Tongue (tissue), 2 donors: Measurements from ENCODE around the gene POLR2H. TPM values are rescaled to one million over a fixed set of nuclear protein-coding genes. Genes with fewer than 3 reads are reported as not detected.
A peak's percentile ranks its signal among the peaks of the same experiment; 100 is the strongest.

Source experiments
- DNase-seq: peaks from one replicate; pipeline ENCODE4 v3.0.0-alpha.2; 2015
- total RNA-seq: library from RNA; depleted of rRNA; stranded (reverse); fragments of >200 nt; gene quantifications from one replicate; pipeline ENCODE4 v1.2.3, GENCODE V29; 2014

The POLR2H gene
- total RNA-seq: 81.0 TPM

DNA sequence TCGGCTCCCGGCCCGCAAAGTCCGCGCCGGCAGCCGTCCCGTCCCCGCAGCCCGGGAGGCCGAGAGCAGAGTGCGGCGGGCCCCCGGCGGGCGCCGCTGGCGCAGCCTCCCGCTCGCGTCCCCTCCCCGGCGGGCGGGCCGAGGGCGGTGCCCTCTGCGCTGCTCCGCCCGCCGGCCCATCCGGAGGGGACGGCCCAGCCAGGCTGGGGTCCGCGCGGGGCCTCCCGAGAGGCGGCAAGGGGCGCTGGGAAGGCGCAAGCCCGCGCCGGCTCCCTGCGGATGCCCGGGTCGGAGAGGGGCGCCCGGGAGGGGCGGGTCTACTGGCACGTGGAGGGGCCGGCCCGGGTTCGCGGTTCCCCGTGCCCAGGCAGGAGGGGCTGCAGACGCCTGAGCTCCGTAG lies at the start of gene POLR2H, which contains the start of gene CLCN2:
TSS of gene POLR2H (plus strand) at position 179 of the 400 bp plus-strand sequence. CDS start 1,783 bp downstream, outside the sequence.
TSS of gene CLCN2 (minus strand) at position 74 of the 400 bp plus-strand sequence. CDS start 126 bp downstream, outside the sequence.
- DNase-seq: peak; percentile 82

DNA sequence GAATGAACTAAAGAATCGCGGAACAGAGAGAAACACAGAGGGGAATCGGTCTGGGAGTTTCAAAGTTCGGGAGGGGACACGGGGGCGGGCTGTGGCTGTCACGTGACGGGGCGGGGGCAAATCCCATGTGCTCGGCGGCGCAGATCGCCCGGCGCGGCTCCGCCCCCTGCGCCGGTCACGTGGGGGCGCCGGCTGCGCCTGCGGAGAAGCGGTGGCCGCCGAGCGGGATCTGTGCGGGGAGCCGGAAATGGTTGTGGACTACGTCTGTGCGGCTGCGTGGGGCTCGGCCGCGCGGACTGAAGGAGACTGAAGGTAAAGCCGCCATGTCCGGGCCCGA lies 47.2 kb upstream of the POLR2H start, which contains the start of gene EIF4G1:
TSS of gene EIF4G1 (plus strand) at position 244 of the 337 bp plus-strand sequence. CDS start 1,191 bp downstream, outside the sequence.
- DNase-seq: peak; percentile 97

DNA sequence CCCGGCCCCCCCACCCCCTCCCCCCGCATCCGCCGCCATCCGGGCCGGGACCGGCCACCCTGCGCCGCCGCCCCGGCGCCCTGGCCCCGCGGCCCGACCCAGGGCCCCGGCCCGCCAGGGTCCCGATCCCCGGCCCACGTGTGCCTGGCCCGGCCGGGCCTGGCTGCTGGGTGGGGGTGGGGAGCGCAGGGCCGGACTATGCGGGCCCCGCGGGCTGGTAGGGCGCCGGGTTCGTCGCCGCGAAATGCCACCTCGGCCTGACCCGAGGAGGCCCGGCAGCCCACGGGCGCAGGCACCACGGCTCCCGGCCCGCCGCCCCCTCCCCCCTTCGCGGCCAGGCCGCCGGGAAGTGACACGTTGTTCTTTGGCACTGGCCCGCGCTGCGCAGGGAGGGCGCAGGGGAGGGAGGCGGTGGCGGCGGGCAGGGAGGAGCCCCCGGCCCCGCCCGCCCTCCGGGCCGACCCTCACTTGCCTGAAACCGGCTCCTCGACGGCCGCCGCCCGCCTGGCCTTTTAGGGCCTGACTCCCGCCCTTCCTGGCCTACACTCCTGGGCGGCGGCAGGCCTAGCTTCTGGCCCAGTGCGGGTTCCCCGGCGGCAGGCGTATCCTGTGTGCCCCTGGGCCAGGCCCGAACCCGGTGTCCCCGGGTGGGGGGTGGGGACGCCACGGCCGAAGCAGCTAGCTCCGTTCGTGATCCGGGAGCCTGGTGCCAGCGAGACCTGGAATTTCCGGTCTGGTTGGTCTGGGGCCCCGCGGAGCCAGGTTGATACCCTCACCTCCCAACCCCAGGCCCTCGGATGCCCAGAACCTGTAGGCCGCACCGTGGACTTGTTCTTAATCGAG lies 46.6 kb upstream of the POLR2H start:
- peak; percentile 87 for DNase-seq

DNA sequence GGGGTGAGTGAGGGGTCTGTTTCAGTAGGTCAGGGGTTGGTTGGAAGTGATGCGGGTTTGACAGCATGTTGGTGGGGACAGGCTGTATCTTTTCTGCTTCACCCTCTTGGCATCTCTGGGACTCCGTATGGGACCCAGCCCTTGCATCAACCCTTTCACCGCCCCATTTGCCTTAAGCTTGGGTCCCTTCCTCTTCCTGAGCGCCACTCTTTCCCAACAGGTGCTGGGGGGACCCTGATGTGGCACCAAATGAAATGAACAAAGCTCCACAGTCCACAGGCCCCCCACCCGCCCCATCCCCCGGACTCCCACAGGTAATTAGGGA lies 46.0 kb upstream of the POLR2H start:
- no peak for DNase-seq

DNA sequence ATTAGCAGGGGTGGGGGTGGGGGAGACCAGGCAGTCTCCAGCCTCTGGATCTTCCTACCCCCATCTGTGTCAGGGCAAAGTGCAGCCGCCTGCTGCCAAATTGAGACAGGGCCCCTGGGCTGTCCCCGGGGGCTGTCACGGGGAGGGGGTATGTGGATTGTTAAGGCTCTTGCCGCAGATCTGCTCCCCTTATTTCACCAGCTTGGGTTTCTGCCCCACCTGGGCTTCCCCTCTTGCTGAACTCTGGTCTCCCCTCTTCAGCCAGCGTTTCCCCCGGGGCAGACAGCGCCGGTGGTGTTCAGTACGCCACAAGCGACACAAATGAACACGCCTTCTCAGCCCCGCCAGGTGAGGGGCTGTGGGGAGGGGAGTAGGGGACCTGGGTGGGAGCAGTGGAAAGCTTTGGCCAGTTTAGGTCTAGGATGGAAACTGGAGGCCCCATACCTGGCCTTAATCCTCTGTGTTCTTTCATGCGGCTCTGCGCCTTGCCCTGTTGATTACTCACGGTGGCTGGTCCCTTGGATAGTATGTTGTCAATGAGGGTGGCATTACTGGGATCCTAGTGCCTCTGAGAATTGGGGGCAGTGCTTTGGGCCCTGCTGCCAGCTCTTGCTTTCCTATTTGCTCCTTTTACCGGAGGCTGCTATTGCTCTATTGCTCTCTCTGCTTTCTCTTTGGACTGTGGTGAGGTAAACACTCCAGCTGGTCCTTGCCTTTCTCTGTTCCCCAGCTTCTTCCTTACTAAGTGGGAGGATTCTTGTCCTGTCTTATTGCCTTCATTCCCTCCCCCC lies 45.4 kb upstream of the POLR2H start:
- no peak for DNase-seq

DNA sequence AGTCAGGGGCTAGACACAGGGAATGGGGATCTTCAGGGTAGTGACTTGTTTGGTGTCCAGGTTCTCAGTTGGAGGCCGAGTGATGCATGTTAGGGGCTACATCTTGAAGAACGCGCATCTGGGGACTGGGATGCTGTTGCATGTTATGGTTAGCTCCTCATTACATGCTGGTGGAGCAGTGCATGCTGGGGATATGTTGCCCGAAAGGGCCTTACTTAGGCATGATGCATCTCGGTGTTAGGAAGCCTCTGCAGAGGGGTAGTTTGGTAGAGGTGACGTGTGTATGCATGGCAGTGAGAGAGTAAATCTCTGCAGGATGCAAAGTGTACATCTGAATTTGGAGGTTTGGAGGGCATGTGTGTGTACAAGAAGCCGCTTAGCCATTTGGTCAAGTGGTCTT lies 44.7 kb upstream of the POLR2H start:
- no peak for DNase-seq

DNA sequence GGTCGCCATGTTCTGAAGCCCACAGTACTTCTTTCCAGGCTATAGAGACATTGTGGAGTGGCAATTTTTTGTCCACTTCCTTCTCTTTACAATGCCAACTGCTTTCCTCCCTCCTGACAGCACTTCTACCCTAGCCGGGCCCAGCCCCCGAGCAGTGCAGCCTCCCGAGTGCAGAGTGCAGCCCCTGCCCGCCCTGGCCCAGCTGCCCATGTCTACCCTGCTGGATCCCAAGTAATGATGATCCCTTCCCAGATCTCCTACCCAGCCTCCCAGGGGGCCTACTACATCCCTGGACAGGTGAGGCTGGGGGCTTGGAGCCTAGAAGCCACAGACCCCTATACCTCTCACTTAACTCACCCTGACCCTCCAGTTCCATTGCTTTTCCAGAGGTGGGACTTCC lies 44.3 kb upstream of the POLR2H start:
- DNase-seq: no peak

DNA sequence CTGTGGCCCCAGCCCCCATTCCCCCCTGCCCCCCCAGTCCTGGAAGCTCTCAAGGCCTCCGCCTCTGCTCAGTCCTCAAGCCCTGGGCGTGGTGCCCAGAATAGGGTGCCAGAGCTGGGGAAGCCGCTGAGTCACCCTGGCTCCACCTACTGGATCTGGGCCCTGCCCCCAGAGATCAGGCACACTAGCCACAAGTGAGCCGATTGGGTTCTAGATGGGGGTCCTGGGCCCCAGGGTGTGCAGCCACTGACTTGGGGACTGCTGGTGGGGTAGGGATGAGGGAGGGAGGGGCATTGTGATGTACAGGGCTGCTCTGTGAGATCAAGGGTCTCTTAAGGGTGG lies 41.4 kb upstream of the POLR2H start:
- DNase-seq: peak; percentile 86

DNA sequence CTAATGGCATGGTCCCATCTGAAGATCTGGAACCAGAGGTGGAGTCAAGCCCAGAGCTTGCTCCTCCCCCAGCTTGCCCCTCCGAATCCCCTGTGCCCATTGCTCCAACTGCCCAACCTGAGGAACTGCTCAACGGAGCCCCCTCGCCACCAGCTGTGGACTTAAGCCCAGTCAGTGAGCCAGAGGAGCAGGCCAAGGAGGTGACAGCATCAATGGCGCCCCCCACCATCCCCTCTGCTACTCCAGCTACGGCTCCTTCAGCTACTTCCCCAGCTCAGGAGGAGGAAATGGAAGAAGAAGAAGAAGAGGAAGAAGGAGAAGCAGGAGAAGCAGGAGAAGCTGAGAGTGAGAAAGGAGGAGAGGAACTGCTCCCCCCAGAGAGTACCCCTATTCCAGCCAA lies 39.8 kb upstream of the POLR2H start:
- no peak for DNase-seq

DNA sequence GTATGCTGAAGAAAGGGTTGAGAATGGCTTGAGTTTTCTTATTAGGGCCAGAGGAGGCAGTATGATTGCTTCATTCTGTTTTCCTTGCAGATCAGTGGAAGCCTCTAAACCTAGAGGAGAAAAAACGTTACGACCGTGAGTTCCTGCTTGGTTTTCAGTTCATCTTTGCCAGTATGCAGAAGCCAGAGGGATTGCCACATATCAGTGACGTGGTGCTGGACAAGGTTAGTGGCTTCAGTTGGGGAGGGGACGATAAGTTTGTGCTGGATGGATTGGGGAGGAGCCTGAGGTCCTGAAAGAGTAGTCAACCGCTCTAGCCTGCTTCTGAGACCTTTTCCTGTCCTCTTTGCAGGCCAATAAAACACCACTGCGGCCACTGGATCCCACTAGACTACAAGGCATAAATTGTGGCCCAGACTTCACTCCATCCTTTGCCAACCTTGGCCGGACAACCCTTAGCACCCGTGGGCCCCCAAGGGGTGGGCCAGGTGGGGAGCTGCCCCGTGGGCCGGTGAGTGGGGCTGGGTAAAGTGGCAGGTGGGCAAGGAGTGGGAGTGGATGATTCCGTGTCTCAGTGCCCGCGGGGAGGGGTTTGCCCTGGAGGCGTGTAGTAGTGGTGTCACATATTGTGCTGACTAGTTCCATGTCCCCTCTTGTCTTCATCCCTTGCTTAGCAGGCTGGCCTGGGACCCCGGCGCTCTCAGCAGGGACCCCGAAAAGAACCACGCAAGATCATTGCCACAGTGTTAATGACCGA lies 38.6 kb upstream of the POLR2H start:
- DNase-seq: no peak

DNA sequence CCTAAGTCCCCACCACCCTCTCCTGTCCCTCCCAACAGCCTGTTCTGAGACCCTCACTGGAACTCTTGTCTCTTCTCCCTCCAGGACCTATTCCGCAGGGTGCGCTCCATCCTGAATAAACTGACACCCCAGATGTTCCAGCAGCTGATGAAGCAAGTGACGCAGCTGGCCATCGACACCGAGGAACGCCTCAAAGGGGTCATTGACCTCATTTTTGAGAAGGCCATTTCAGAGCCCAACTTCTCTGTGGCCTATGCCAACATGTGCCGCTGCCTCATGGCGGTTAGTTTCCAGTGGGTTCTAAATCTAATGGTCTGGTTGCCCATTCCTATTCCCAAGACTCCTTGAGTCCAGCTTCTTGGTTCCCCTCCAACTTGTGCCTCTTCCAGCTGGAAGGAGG lies 37.8 kb upstream of the POLR2H start:
- DNase-seq: no peak

DNA sequence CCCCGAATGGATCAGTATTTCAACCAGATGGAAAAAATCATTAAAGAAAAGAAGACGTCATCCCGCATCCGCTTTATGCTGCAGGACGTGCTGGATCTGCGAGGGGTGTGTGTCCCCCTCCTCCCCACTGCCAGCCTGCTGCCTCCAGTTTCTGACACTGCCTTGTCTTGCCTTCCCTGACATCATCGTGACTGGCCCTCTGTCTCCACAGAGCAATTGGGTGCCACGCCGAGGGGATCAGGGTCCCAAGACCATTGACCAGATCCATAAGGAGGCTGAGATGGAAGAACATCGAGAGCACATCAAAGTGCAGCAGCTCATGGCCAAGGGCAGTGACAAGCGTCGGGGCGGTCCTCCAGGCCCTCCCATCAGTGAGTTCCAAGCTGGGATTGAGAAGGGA lies 36.2 kb upstream of the POLR2H start:
- DNase-seq: no peak

DNA sequence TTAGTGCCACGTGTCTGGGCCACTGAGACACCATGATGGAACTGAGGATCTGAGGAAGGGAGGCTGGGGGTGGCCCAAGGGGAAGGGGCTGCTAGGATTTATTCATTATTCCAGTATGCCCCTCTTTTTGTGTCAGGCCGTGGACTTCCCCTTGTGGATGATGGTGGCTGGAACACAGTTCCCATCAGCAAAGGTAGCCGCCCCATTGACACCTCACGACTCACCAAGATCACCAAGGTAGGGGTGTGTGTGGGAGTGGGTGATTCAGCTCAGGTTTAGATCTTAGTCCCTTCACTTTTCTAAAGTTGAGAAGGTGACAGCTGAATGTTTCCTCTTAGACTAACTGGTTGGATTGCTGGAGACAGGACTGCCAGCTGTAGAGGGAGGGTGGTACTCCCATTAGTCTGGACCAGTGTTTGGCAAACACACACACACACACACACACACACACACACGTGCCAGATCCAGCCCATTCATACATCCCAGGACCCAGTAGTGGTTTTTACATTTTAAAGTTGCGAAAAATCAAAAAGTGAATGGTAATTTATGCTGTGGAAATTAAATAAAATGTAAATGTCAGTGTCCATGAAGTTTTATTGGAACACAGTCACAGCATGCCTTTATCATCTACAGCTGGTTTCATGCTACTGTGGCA lies 35.7 kb upstream of the POLR2H start:
- no peak for DNase-seq

DNA sequence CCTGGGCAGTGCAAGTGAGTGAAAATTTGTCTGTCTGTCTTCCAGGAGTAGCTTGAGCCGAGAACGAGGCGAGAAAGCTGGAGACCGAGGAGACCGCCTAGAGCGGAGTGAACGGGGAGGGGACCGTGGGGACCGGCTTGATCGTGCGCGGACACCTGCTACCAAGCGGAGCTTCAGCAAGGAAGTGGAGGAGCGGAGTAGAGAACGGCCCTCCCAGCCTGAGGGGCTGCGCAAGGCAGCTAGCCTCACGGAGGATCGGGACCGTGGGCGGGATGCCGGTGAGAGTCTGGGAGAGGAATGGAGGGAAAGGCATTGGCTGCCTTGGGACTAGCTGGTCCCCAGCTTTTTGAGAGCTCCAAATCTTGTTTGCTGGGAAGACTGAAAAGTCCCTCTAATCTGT lies 34.3 kb upstream of the POLR2H start:
- no peak for DNase-seq

DNA sequence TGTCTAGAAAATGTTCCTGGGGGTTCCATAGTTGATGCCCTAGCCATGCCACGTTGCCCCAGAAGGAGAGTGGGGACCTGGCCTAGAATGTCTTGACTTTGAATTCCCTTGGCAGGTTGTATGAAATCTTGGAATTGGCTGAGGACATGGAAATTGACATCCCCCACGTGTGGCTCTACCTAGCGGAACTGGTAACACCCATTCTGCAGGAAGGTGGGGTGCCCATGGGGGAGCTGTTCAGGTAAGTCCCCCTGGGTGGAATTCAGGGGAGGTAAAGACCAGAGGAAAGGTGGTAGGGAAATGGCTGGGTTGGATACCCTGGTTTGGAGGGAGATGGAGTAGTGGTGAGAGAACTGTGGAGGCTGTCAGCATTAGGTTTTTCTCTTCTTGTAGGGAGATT lies 33.0 kb upstream of the POLR2H start:
- no peak for DNase-seq

DNA sequence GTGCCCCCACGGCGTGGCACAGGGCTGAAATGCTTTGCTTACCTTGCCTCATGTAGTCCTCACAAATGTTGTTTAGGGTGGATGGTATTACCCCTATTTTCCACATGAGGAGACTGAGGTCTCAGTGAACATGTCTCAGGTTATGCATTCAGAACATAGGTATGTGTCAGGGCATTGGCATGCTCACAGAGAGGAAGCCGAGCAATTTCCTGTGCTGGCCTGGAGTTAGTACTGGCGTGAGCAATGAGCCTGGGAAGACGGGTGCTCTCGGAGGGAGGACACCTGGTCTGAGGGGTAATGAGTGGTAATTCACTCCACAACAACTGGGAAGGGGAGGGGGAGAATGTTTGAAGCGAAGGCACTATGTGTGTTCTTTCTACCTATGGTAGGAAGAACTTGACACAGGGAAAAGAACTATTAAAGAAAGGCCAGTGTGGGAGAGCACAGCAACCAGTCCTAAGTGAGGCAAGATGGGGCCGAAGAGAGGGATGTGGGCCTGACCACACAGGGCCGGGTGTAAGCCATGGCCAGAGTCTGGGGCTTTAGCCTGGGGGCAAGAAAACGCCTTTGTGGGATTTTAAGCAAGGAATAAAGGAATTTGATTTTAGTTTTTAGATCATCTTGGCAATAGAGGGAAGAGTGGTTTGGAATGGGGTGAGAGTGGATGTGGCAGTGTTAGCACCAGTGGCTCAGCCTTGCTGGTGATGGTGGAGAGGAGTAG lies 29.0 kb upstream of the POLR2H start:
- DNase-seq: no peak

DNA sequence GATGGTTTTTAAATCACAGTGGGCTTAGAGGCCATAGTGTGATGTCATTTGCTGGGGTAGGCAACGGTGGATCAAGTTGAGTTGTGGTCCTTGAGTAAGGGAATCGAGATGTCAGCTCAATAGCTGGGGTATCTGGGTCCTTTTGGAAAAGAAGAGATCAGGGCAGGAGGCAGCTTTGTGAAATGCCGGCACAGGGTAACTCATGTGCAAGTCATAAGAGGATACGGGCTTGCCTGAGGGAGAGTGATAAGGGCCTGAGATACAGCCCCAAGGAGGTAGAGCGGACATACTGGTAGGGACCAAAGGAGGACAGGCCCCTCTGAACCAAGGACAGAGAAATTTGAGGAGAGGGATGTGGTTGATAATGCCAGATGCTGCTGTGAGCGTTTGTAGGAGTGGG lies 28.3 kb upstream of the POLR2H start:
- DNase-seq: no peak

DNA sequence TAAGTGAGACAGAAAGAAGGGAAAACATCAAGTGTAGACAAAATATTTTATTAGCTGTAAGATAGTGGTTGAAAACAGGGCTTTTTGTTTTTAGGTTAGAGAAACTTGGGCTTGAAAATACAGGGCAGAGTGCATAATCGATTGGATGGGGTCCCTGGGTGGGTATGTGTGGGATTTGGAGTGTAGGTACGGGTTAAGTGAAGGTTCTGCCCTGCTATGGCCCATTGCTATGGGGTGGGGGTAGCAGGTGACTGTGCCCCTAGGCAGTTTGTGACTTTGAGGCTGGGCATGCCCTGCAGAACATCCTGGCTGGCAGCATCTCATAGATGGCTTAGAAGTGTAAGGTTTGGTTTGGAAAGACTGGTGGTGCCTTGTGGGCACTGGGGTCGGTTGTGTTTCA lies 27.8 kb upstream of the POLR2H start:
- DNase-seq: no peak

DNA sequence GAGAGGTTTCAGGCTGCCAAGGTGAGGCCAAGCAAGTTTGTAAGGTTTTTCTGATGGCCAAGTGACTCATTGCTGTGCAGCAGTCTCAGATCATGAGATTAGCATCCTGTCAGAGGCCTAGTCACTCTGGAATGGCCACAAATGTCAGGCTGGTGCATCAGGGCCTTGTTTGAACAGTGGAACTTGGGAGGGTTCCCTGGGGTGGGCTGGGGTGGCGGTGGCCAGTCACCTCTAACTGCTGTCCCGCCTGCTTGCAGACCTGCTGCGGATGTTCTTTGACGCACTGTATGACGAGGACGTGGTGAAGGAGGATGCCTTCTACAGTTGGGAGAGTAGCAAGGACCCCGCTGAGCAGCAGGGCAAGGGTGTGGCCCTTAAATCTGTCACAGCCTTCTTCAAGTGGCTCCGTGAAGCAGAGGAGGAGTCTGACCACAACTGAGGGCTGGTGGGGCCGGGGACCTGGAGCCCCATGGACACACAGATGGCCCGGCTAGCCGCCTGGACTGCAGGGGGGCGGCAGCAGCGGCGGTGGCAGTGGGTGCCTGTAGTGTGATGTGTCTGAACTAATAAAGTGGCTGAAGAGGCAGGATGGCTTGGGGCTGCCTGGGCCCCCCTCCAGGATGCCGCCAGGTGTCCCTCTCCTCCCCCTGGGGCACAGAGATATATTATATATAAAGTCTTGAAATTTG lies 26.9 kb upstream of the POLR2H start:
- no peak for DNase-seq

DNA sequence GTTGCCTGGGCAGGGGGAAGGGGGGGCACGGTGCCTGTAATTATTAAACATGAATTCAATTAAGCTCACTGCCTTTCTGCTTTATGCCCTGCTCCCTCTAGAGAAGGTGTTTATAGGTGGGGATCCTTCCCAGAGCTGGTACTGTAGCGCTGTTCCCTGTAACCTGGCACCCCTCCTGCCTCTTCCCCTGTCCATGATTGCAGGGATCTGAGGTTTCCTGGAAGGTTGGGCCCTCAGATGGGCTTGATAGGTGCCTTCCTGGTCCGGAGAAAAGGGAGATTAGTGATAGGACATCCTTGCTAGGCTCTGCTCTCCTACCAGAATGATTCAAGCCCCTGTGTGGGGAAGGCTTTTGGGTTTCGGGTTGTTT lies 26.2 kb upstream of the POLR2H start:
- DNase-seq: no peak
